Left hindlimb (tissue), 1 donor: ENCODE data around the gene DUSP8.
"Not testable (repeated sequence)": the region's sequence is repeated elsewhere in the genome, so short reads cannot be mapped to it uniquely, and the experiment has no call there.

Experiments
- DNase-seq: peaks from one replicate; pipeline ENCODE4 v3.0.0-alpha.2; 2018

Gene DUSP8, protein sequence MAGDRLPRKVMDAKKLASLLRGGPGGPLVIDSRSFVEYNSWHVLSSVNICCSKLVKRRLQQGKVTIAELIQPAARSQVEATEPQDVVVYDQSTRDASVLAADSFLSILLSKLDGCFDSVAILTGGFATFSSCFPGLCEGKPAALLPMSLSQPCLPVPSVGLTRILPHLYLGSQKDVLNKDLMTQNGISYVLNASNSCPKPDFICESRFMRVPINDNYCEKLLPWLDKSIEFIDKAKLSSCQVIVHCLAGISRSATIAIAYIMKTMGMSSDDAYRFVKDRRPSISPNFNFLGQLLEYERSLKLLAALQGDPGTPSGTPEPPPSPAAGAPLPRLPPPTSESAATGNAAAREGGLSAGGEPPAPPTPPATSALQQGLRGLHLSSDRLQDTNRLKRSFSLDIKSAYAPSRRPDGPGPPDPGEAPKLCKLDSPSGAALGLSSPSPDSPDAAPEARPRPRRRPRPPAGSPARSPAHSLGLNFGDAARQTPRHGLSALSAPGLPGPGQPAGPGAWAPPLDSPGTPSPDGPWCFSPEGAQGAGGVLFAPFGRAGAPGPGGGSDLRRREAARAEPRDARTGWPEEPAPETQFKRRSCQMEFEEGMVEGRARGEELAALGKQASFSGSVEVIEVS

GRCh38 chr11:1572197-1573076 lies at the start of gene DUSP8:
Gene DUSP8 (minus strand): TSS chr11:1572271. CDS start chr11:1565826, 6,445 bp downstream.
- peak; percentile 91 for DNase-seq

DNA sequence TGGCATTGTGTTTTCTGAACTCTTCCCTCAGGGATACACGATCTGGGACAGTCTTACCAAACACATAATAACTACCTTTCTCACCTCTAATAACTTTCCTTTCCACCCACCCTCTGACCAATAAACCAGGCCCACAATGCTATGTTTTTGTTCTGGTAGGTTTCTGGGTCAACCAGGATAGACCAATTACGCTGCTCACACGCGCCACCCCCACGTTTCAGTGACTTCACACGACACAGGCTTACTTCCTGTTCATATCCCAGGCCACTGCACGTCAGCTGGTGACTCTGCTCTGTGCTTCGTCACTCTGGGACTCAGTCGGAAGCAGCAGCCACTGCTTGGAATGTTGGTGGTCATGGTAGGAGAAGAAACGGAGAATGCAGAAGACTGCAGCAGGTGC lies 47.4 kb upstream of the DUSP8 start:
- DNase-seq = no peak

GRCh38 chr11:1618231-1618630 lies 46.2 kb upstream of the DUSP8 start:
- DNase-seq = no peak

DNA sequence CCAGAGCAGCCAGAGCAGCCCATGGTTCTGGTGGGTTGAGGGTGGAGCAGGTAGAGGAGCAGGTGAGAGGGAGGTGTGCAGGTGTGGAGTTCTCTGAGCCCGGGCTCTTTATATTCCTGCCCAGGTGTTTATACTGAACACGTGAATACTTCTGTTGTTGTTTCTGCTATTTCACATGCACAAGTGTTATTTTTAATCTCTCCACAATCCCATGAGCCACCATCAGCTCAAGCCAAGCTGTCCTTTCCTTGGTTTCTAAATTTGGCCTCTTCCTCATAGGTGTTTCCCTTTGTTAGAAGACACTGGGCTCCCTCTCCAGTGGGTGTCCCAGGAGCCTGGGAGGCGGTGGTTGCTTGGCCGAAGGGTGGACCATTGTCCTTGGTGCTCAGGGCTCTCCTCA lies 36.3 kb upstream of the DUSP8 start, which contains the start of gene KRTAP5-3:
Gene KRTAP5-3, minus strand, starts transcription at position 101 of the 400 bp plus-strand sequence. Its CDS starts 78 bp downstream, at position 23.
- DNase-seq = no peak

DNA sequence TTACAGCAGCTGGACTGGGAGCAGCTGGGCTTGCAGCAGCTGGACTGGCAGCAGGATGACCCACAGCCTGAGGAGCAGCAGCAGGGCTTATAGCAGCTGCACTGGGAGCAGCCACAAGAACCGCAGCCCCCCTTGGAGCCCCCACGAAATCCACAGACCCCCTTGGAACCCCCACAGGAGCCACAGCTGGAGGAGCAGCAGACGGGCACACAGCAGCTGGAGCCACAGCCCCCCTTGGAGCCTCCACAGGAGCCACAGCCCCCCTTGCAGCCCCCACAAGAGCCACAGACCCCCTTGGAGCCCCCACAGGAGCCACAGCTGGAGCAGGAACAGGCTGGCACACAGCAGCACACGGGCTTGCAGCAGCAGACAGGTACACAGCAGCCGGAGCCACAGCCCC lies 35.8 kb upstream of the DUSP8 start:
- DNase-seq = not testable (repeated sequence)

- not testable (repeated sequence) for DNase-seq
Measured at GRCh38 chr11:1607156-1607845, 35.2 kb upstream of the DUSP8 start.

DNA sequence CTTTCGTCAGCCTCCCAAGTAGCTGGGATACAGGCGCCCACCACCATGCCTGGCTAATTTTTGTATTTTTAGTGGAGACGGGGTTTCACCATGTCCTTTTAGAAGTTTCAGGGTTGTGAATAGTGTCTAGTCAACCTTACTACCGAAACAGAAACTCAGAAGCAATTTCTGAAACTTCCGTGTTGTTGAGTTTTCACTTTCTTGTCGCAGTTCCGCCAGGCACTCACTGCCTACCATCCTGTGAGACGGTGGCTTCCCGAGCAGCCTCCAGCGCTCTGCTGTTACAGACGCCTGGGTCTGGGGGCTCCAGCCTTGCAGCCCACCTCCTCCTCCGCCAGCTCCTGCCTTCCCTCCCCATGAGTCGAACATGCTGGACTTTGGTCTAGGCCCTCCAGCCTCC lies 33.9 kb upstream of the DUSP8 start:
- DNase-seq = not testable (repeated sequence)

GRCh38 chr11:1604711-1605110 lies 32.6 kb upstream of the DUSP8 start:
- DNase-seq = no peak

GRCh38 chr11:1604181-1604580 lies 32.1 kb upstream of the DUSP8 start:
- no peak for DNase-seq

GRCh38 chr11:1603629-1604028 lies 31.6 kb upstream of the DUSP8 start:
- no peak for DNase-seq

DNA sequence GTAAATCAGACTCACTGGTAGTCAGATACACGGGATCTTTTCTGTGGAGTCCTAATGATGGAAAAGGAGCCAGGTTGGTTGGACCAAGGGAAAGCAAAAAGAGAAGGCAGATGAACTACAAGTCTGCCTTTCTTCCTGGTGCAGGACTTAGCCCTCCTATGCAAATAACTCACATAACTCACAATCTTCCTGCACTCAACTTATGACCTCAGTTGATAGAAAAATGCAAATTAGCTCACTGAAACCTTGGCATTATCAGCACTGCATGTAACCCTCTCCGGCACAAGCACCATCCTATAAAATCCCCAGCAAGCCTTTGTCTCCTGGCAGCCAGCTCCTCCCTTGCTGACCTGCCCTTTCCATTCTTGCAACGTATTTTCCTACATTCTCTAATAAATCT lies 29.6 kb upstream of the DUSP8 start:
- DNase-seq = not testable (repeated sequence)

DNA sequence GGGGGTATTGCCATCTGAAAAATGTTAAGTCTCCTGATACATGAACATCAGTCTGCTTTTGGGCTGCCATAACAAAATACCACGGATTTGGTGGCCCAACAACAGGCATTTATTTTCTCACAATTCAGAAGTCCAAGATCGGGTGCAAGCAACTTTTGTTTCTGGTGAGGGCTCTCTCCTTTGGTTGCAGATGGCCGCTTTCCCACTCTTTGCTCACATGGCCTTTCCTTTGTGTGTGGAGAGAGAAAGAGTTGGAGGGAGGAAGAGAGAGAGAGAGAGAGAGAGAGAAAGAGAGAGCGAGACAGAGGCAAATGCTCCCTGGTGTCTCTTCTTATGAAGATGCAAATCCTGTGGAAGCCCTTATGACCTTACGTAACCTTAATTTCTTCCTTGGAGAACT lies 28.6 kb upstream of the DUSP8 start:
- DNase-seq = no peak

- no peak for DNase-seq
Measured at GRCh38 chr11:1598816-1599215, 26.7 kb upstream of the DUSP8 start.

GRCh38 chr11:1598406-1598805 lies 26.3 kb upstream of the DUSP8 start:
- not testable (repeated sequence) for DNase-seq

DNA sequence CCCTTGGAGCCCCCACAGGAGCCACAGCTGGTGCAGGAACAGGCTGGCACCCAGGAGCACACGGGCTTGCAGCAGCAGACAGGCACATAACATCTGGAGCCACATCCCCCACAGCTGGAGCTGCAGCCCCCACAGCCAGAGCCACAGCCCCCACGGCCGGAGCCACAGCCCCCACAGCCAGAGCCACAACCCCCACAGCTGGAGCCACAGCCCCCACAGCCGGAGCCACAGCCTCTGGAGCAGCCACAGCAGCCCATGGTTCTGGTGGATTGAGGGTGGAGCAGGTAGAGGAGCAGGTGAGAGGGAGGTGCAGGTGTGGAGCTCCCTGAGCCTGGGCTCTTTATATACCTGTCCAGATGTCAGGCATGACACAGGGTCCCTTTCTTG lies 25.9 kb upstream of the DUSP8 start, which contains the start of gene KRTAP5-2:
Gene KRTAP5-2, minus strand, starts transcription at position 301 of the 387 bp plus-strand sequence. Its CDS starts 44 bp downstream, at position 257.
- DNase-seq = no peak

GRCh38 chr11:1597331-1597993 lies 25.4 kb upstream of the DUSP8 start:
- DNase-seq = peak; percentile 41

DNA sequence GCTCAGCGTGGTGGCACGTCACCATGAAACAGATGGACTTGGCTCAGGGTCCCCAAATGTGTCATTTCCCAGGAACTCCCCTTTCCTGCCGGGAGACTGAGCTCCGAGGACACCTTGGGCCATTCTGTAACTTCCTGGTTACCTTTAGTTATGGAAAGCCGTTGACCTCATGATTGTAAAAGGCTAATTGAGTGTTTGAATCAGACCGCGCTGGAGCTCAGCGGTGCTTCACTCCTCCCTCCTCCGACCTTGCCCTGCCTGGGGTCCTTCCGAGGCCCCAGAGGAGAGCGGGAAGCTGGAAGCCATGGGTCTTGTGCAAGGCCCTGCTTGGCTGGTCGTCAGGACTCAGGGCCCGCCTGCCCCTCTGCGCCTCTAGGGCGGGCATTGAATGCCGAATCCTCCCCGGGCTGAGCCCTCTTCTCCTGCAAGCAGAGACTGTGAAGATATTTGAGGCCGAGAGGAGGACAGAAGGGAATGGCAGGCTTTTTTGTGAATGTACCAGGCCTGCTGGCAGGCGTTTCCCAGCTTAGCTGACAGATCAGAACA lies 24.6 kb upstream of the DUSP8 start:
- DNase-seq = not testable (repeated sequence)

- DNase-seq = not testable (repeated sequence)
Measured at GRCh38 chr11:1595994-1596575, 24.0 kb upstream of the DUSP8 start.

GRCh38 chr11:1592628-1593027 lies 20.6 kb upstream of the DUSP8 start:
- no peak for DNase-seq

- no peak for DNase-seq
Measured at GRCh38 chr11:1589996-1590395, 17.9 kb upstream of the DUSP8 start.
